Measurements from ENCODE around the gene NOTCH1. TPM values are rescaled to one million over a fixed set of nuclear protein-coding genes. Genes with fewer than 3 reads are reported as not detected.

The NOTCH1 gene
- 18.7 and 24.1 TPM in 2 replicates for total RNA-seq (2014; rRNA removed; shearing (Covaris generic))

DNA sequence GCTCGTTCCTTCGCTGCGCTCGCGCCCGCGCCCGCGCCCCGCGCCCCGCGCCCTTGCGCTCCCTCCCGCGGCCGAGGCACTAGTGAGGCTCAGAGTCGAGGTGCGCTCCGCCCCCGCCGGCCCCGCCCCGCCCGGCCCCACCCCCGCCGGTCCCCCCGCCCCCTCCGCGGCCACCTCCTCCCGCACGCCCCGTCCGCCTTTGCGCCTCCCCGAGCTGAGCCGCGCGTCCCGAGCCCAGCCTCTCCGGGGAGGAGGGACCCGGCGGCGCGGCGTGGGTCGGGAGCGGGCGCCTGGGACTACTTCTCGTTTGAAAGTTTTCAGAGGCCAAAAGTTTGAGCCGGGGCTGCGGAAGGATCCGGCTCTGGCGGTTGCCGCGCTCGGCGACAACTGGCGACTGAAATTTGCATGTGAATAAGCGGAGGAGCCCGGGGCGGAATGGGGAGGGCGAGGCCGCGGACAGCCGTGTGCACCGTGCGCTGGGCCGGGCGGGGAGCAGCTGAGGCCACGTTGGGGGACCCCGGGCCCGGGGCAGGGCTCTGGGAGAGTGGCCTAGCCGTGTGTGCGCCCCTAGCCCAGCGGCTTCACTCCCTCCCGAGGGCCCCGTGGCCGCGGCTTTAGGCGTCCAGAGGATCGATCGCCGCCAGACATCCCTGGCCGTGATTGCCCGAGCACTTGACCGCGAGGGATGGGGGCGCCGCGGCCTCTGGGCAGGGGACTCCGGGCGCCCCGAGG is at the start of gene NOTCH1:
Gene NOTCH1, minus strand, starts transcription at position 84 of the 732 bp plus-strand sequence. CDS start 262 bp downstream, outside the sequence.

DNA sequence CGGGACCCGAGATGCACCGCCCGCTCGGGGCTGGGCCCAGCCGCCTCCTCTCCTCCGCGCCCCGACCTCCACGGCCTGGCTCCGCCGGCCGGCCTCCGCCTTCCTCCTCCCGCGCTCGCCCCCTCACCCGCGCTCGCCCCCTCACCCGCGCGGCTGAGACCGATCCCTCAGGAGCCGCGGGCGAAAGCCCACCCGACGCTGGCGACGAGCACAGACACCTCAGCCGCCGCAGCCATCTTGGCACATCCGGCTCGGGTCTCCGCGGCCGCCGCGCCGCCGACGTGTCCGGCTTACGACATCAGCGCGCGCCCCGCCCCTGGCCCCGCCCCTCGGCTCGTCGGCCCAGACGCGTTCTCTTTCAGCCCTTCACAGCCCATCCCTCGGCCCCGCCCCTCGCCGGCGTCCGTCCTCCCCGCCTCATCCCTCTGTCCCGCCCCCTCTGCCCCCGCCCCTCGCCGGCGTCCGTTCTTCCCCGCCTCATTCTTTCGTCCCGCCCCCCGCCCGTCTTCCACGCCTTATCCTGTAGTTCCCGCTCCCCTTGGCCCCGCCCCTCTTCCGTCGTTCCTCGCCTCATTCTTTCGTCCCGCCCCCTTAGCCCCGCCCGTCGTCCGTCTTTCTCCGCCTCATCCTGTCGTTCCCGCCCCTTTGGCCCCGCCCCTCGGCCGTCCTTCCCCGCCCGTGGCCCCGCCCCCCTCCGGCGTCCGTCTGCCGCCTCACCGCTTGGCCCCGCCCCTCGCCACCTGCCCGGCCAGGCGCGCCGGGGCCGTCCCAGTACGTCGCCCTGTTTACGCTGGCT is 62.9 kb downstream of the NOTCH1 start, which contains the start of gene SEC16A:
Gene SEC16A, minus strand, starts transcription at position 248 of the 796 bp plus-strand sequence. CDS start 5,425 bp downstream, outside the sequence.

Small RNA genes within 50 kb of the gene (small RNA-seq; reads per million reads assigned to genes)
- gene MIR4673 (not detected), gene MIR4674 (not detected)

Other genes starting within 250 kb of the NOTCH1 start
- gene CCDC187, start 242.0 kb downstream of the NOTCH1 start, total RNA-seq (2014; rRNA removed; shearing (Covaris generic)): under 0.01 TPM in 1 of 2 replicates, not detected in the other
- gene GPSM1, start 218.5 kb downstream of the NOTCH1 start, total RNA-seq (2014; rRNA removed; shearing (Covaris generic)): 65.9 and 73.6 TPM in 2 replicates
- gene DNLZ, start 182.3 kb downstream of the NOTCH1 start, total RNA-seq (2014; rRNA removed; shearing (Covaris generic)): 50.1 and 56.7 TPM in 2 replicates
- 2.5 and 4.3 TPM in 2 replicates for gene CARD9, start 172.4 kb downstream of the NOTCH1 start, total RNA-seq (2014; rRNA removed; shearing (Covaris generic))
- 19.1 and 21.4 TPM in 2 replicates for gene SNAPC4, start 145.9 kb downstream of the NOTCH1 start, total RNA-seq (2014; rRNA removed; shearing (Covaris generic))
- gene ENTR1, start 135.4 kb downstream of the NOTCH1 start, total RNA-seq (2014; rRNA removed; shearing (Covaris generic)): 128 TPM in 2 replicates
- gene PMPCA, start 135.4 kb downstream of the NOTCH1 start, total RNA-seq (2014; rRNA removed; shearing (Covaris generic)): 96.6 and 103 TPM in 2 replicates
- gene INPP5E, start 106.2 kb downstream of the NOTCH1 start, total RNA-seq (2014; rRNA removed; shearing (Covaris generic)): 11.2 and 11.9 TPM in 2 replicates
- 24.2 and 27.2 TPM in 2 replicates for gene SEC16A, start 63.0 kb downstream of the NOTCH1 start, total RNA-seq (2014; rRNA removed; shearing (Covaris generic))
- 21.5 and 22.0 TPM in 2 replicates for gene EGFL7, start 116.9 kb upstream of the NOTCH1 start, total RNA-seq (2014; rRNA removed; shearing (Covaris generic))
- gene AGPAT2, start 141.4 kb upstream of the NOTCH1 start, total RNA-seq (2014; rRNA removed; shearing (Covaris generic)): 56.8 and 57.1 TPM in 2 replicates
- 12.7 and 16.4 TPM in 2 replicates for gene DIPK1B, start 166.5 kb upstream of the NOTCH1 start, total RNA-seq (2014; rRNA removed; shearing (Covaris generic))
- 0.15 TPM in 1 of 2 replicates, not detected in the other for gene LCN10, start 196.9 kb upstream of the NOTCH1 start, total RNA-seq (2014; rRNA removed; shearing (Covaris generic))
- not detected in 2 replicates for gene LCN6, start 202.5 kb upstream of the NOTCH1 start, total RNA-seq (2014; rRNA removed; shearing (Covaris generic))
- gene LCN8, start 212.2 kb upstream of the NOTCH1 start, total RNA-seq (2014; rRNA removed; shearing (Covaris generic)): not detected in 2 replicates
- gene LCN15, start 218.5 kb upstream of the NOTCH1 start, total RNA-seq (2014; rRNA removed; shearing (Covaris generic)): not detected in 2 replicates
- 97.1 and 113 TPM in 2 replicates for gene TMEM141, start 245.3 kb upstream of the NOTCH1 start, total RNA-seq (2014; rRNA removed; shearing (Covaris generic))